Ovary (tissue), 3 donors: ENCODE results near the gene GPHN.

Source experiments
- CTCF ChIP-seq, 3 donors: fragments of 450-650 bp in 2 of 3; fragments of 200-600 bp in 1 of 3; IDR thresholded peaks; one replicate each; pipeline versions ENCODE4 v1.5.1 to v1.8.0; 2016 to 2022; ENCODE audit warnings: antibody characterized with exemption in 3 of 3, mild to moderate bottlenecking in 1 of 3
- POLR2A ChIP-seq: fragments of 450-650 bp; IDR thresholded peaks from one replicate; pipeline ENCODE4 v1.6.1; 2017; ENCODE audit warnings: antibody characterized with exemption, mild to moderate bottlenecking, moderate library complexity
- donor health status: DM: no; HTN: no; CAD: no.

- no peak for TF ChIP-seq CTCF (IDR thresholded peaks at IDR 0.05)
- no peak for TF ChIP-seq POLR2A
These were observed 392.8 kb downstream of the GPHN start for GRCh38 chr14:66900719-66901118.
